Measurements from ENCODE around the gene PRKD1.

The PRKD1 gene

GRCh38 chr14:29821661-29822429 is 105.8 kb downstream of the PRKD1 start:
- TF ChIP-seq CEBPB (IDR thresholded peaks at IDR 0.05) (no peak), TCF12 (IDR thresholded peaks at IDR 0.05; ENCODE audit: low read depth) (no peak), USF1 (IDR thresholded peaks at IDR 0.05) (no peak), FOXM1 (IDR thresholded peaks at IDR 0.05; ENCODE audit: borderline replicate concordance, low read depth) (no peak), EP300 (IDR thresholded peaks at IDR 0.05; ENCODE audit: borderline replicate concordance) (no peak), REST (IDR thresholded peaks at IDR 0.05; ENCODE audit: low read depth) (no peak), MAX (IDR thresholded peaks at IDR 0.05) (no peak), NFIC (IDR thresholded peaks at IDR 0.05) (no peak), ZBTB7A (IDR thresholded peaks at IDR 0.05; ENCODE audit: low read depth) (no peak)

GRCh38 chr14:29821242-29821641 is 106.4 kb downstream of the PRKD1 start:
- no peak for TF ChIP-seq REST (IDR thresholded peaks at IDR 0.05; ENCODE audit: low read depth)
- no peak for TF ChIP-seq ZBTB7A (IDR thresholded peaks at IDR 0.05; ENCODE audit: low read depth)
- TF ChIP-seq FOXM1 (IDR thresholded peaks at IDR 0.05; ENCODE audit: borderline replicate concordance, low read depth), result no peak
- no peak for TF ChIP-seq USF1 (IDR thresholded peaks at IDR 0.05)
- no peak for TF ChIP-seq RAD21 (IDR thresholded peaks at IDR 0.05; ENCODE audit: low read depth)
- no peak for TF ChIP-seq EP300 (IDR thresholded peaks at IDR 0.05; ENCODE audit: borderline replicate concordance)
- no peak for TF ChIP-seq CEBPB (IDR thresholded peaks at IDR 0.05)
- TF ChIP-seq CREB1 (IDR thresholded peaks at IDR 0.05; ENCODE audit: low read depth), result no peak
- no peak for TF ChIP-seq TAF1 (IDR thresholded peaks at IDR 0.05; ENCODE audit: low read depth)
- no peak for TF ChIP-seq YY1 (IDR thresholded peaks at IDR 0.05; ENCODE audit: low read depth)

GRCh38 chr14:29820785-29821184 is 106.9 kb downstream of the PRKD1 start:
- no peak for TF ChIP-seq NFIC (IDR thresholded peaks at IDR 0.05)

GRCh38 chr14:29817767-29818405 is 109.8 kb downstream of the PRKD1 start:
- TF ChIP-seq NFIC (IDR thresholded peaks at IDR 0.05) (no peak), ZBTB7A (IDR thresholded peaks at IDR 0.05; ENCODE audit: low read depth) (no peak), TCF12 (IDR thresholded peaks at IDR 0.05; ENCODE audit: low read depth) (no peak), CREB1 (IDR thresholded peaks at IDR 0.05; ENCODE audit: low read depth) (no peak), CEBPB (IDR thresholded peaks at IDR 0.05) (no peak), TAF1 (IDR thresholded peaks at IDR 0.05; ENCODE audit: low read depth) (no peak), EGR1 (IDR thresholded peaks at IDR 0.05) (no peak), EP300 (IDR thresholded peaks at IDR 0.05; ENCODE audit: borderline replicate concordance) (no peak), FOXM1 (IDR thresholded peaks at IDR 0.05; ENCODE audit: borderline replicate concordance, low read depth) (no peak), YY1 (IDR thresholded peaks at IDR 0.05; ENCODE audit: low read depth) (no peak), RAD21 (IDR thresholded peaks at IDR 0.05; ENCODE audit: low read depth) (no peak), USF1 (IDR thresholded peaks at IDR 0.05) (no peak), REST (IDR thresholded peaks at IDR 0.05; ENCODE audit: low read depth) (no peak), TEAD4 (IDR thresholded peaks at IDR 0.05) (no peak), MAX (IDR thresholded peaks at IDR 0.05) (no peak)

Measured in Ishikawa (cell line).